ENCODE results near the gene ATP5MC3. TPM values are rescaled to one million over a fixed set of nuclear protein-coding genes. Genes with fewer than 3 reads are reported as not detected.

ATP5MC3 gene
- total and polyA plus RNA-seq, 10 of the 15 experiments (the other 5 are each of a cell fraction or from before 2014, with no cell fraction given): 308 to 1,196 (median 550) TPM

GRCh38 chr2:175167792-175168563 lies 13.5 kb downstream of the ATP5MC3 start, which contains the start of gene ATF2 (continued):
- TF ChIP-seq IKZF2 (IDR thresholded peaks at IDR 0.05): peak; percentile 67 to 73; a peak in 3 of 4 replicates
- TF ChIP-seq CEBPB (IDR thresholded peaks at IDR 0.05; ENCODE audit: borderline replicate concordance in 1 of 2, low read depth in 2 of 2, low read length in 2 of 2): no peak
- TF ChIP-seq MAX (IDR thresholded peaks at IDR 0.05; ENCODE audit: low read depth, low read length): no peak
- no peak for TF ChIP-seq RAD21 (IDR thresholded peaks at IDR 0.05; ENCODE audit: insufficient read depth, low read depth, low read length)
- no peak for TF ChIP-seq CBX5 (IDR thresholded peaks at IDR 0.05; ENCODE audit: low read depth)
- TF ChIP-seq ATF2 (IDR thresholded peaks at IDR 0.05; ENCODE audit: low read length): no peak
- TF ChIP-seq PBX3 (IDR thresholded peaks at IDR 0.05; ENCODE audit: insufficient replicate concordance, low read depth, low read length): peak; percentile 55
- no peak for TF ChIP-seq SMC3 (IDR thresholded peaks at IDR 0.05; ENCODE audit: borderline replicate concordance, low read length)
- peak; percentile 23; the same call in 1 of the 2 replicates for TF ChIP-seq ZBED1 (IDR thresholded peaks at IDR 0.05; ENCODE audit: borderline replicate concordance)
- no peak for TF ChIP-seq TCF3 (IDR thresholded peaks at IDR 0.05; ENCODE audit: borderline replicate concordance, insufficient read depth, low read depth, low read length)
- TF ChIP-seq CHD2 (IDR thresholded peaks at IDR 0.05; ENCODE audit: borderline replicate concordance, low read depth, low read length): peak; percentile 99
- TF ChIP-seq IRF4 (IDR thresholded peaks at IDR 0.05; ENCODE audit: low read depth, low read length): 0 out of 2 replicates have a peak, but pooled peaks have one; percentile 42
- TF ChIP-seq REST (IDR thresholded peaks at IDR 0.05; ENCODE audit: low read depth, low read length): no peak
- peak; percentile 95 for TF ChIP-seq BRCA1 (IDR thresholded peaks at IDR 0.05; ENCODE audit: low read depth, low read length)
- 0 out of 2 replicates have a peak, but pooled peaks have one; percentile 16 for TF ChIP-seq TARDBP (IDR thresholded peaks at IDR 0.05; ENCODE audit: borderline replicate concordance)
- no peak; the same call in 1 of the 2 replicates for TF ChIP-seq ZBTB33 (IDR thresholded peaks at IDR 0.05)
- TF ChIP-seq ZBTB11 (CRISPR knock-in tag; IDR thresholded peaks at IDR 0.05): no peak
